ENCODE measurements around the gene HTRA2.

HTRA2 gene

GRCh38 chr2:74573747-74574562, 44.2 kb downstream of the HTRA2 start:
- peak; percentile 65 to 84 for DNase-seq (ENCODE audit: low read depth in 2 of 2)
- H3K4me3 ChIP-seq (replicated peaks in 1 of 2; ENCODE audit: low read depth in 2 of 2, low read length in 2 of 2): peak overlapping the region in 1 of 2 donors; percentile 0
- no peak for TF ChIP-seq CTCF (IDR thresholded peaks at IDR 0.05; ENCODE audit: low read depth, low read length)

GRCh38 chr2:74575320-74575719, 45.6 kb downstream of the HTRA2 start:
- DNase-seq (ENCODE audit: low read depth in 2 of 2): no peak
- no peak overlapping the region for H3K4me3 ChIP-seq (replicated peaks in 1 of 2; ENCODE audit: low read depth in 2 of 2, low read length in 2 of 2)
- no peak for TF ChIP-seq CTCF (IDR thresholded peaks at IDR 0.05; ENCODE audit: low read depth, low read length)

- peak in 1 of 2 donors; percentile 62 for DNase-seq (ENCODE audit: low read depth in 2 of 2)
- no peak overlapping the region for H3K4me3 ChIP-seq (replicated peaks in 1 of 2; ENCODE audit: low read depth in 2 of 2, low read length in 2 of 2)
- no peak for TF ChIP-seq CTCF (IDR thresholded peaks at IDR 0.05; ENCODE audit: low read depth, low read length)
These were observed 46.6 kb downstream of the HTRA2 start for GRCh38 chr2:74576211-74576862.

- TF ChIP-seq CTCF (IDR thresholded peaks at IDR 0.05; ENCODE audit: low read depth, low read length): no peak
- DNase-seq (ENCODE audit: low read depth in 2 of 2): peak; percentile 87 to 93
- H3K4me3 ChIP-seq (replicated peaks in 1 of 2; ENCODE audit: low read depth in 2 of 2, low read length in 2 of 2): no peak overlapping the region
These were observed 47.1 kb downstream of the HTRA2 start for GRCh38 chr2:74576863-74577229.

- TF ChIP-seq CTCF (IDR thresholded peaks at IDR 0.05; ENCODE audit: low read depth, low read length): no peak
- DNase-seq (ENCODE audit: low read depth in 2 of 2): peak; percentile 65 to 92
- no peak overlapping the region for H3K4me3 ChIP-seq (replicated peaks in 1 of 2; ENCODE audit: low read depth in 2 of 2, low read length in 2 of 2)
These were observed 47.7 kb downstream of the HTRA2 start for GRCh38 chr2:74577448-74577847.

GRCh38 chr2:74578408-74578807, 48.7 kb downstream of the HTRA2 start:
- no peak overlapping the region for H3K4me3 ChIP-seq (replicated peaks in 1 of 2; ENCODE audit: low read depth in 2 of 2, low read length in 2 of 2)
- no peak for TF ChIP-seq CTCF (IDR thresholded peaks at IDR 0.05; ENCODE audit: low read depth, low read length)
- DNase-seq (ENCODE audit: low read depth in 2 of 2): no peak

Data from cardiac fibroblast (primary cell).